GM21447 (cell line): ENCODE measurements around the gene NOS2.
"Not testable (repeated sequence)": the region's sequence is repeated elsewhere in the genome, so short reads cannot be mapped to it uniquely, and the experiment has no call there.

Source experiments
- ATAC-seq: cut with Tn5 transposase; IDR thresholded peaks from one replicate; pipeline ENCODE4 v1.9.1; 2021; ENCODE audit not compliant: unreplicated experiment

The NOS2 gene

DNA sequence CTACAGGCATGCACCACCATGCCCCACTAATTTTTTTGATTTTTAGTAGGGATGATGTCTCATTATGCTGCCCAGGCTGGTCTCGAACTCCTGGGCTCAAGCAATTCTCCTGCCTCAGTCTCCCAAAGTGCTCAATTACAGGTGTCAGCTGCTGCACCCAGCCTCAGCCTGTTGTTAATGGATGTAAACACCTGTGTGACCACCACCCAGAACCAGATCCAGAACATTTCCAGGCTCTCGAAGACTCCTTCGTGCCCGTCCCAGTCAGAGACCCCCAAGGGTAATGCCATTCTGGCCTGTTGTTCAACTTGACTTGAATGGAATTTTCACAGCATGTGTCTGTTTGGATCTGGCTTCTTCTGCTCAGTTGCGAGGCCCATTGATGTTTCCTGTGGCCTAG lies 59.8 kb downstream of the NOS2 start:
- ATAC-seq, result not testable (repeated sequence)

DNA sequence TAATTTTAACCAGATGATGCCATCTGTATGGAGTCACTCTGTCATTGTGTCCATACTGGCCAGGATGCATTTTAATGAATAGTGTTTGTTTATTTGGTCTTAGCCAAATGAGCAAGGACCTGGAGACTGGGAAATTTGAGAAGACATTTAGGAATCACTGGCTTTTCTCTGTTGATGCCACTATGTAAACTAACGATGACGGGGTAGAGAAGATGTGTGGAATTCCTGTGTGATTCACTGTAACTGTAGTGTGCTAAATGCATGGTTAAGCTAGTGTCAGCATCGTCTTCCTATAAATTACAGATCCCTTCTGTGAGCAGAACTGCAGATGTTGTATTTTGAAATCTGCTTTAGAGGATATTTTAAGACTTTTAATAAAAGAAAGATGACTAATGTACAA lies 66.6 kb downstream of the NOS2 start:
- ATAC-seq, result no peak

DNA sequence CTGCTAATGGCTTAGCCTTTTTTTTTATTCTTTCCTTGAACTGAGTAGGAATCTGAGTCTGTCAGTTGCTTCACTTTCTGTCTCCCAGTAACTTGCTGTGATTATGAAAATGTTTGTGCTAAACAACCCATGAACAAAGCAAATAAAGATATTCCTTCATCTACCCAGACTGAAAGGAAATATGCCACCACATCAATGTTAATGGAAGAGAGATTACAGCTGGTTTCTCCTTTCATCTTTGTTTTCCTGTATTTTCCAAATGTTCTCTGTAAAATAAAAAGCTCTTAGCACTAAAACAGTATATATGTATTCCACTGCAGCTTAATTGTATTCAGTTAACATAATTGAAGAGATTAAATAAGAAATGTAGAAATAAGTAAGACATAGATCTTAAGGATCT lies 67.6 kb downstream of the NOS2 start:
- ATAC-seq, result not testable (repeated sequence)

DNA sequence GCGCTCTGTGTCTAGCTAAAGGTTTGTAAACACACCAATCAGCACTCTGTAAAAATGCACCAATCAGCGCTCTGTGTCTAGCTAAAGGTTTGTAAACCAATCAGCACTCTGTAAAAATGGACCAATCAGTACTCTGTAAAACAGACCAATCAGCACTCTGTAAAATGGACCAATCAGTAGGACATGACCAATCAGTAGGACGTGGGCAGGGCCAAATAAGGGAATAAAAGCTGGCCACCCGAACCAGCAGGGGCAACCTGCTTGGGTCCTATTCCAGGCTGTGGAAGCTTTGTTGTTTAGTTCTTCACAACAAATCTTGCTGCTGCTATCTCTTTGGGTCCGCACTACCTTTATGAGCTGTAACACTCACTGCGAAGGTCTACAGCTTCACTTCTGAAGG lies 74.3 kb downstream of the NOS2 start:
- not testable (repeated sequence) for ATAC-seq

DNA sequence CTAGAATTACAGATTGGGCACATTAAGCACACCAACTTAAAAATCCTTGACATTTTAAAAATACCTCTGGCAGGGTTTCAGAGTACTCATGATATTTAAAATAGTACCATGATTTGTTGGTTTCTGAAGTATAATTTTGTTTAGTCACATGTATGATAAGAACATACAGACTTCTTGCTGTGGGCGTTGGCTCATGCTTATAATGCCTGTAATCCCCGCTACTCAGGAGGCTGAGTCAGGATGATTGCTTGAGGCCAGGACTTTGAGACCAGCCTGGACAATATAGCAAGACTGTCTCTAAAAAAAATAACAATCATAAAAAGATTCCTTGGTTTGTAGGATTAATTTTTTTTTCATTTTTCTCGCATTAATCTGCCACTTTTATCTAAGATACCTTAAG lies 78.5 kb downstream of the NOS2 start:
- no peak for ATAC-seq
